ENCODE data around the gene MRPS18B. TPM values are rescaled to one million over a fixed set of nuclear protein-coding genes. Genes with fewer than 3 reads are reported as not detected.

MRPS18B gene
- total RNA-seq, 1 experiment from 2014 or later: 69.1 TPM

- Histone ChIP-seq H3K4me1 (ENCODE audit: control insufficient read depth, insufficient read depth, low read length) (no peaks in the 10 kb centered on the region), H3K27ac (ENCODE audit: low read length) (no peak overlapping the region), H3K36me3 (ENCODE audit: control insufficient read depth, insufficient read depth, low read length) (peaks cover 19% of the 10 kb centered on the region), H3K4me3 (ENCODE audit: low read depth in 2 of 2, low read length in 2 of 2) (no peak overlapping the region), H3K9me3 (ENCODE audit: control insufficient read depth, insufficient read depth, low read depth, low read length) (no peaks in the 10 kb centered on the region), H3K27me3 (ENCODE audit: control insufficient read depth, insufficient read depth, low read length) (no peaks in the 10 kb centered on the region)
- CTCF ChIA-PET: no interaction called here
- DNase-seq (ENCODE audit: low read depth, low spot score) (no peak), ATAC-seq (no peak)
- TF ChIP-seq SIN3A (IDR thresholded peaks at IDR 0.05; ENCODE audit: borderline replicate concordance, insufficient read depth, low read depth, low read length) (no peak), CTCF (IDR thresholded peaks at IDR 0.05) (no peak), POLR2AphosphoS5 (IDR thresholded peaks at IDR 0.05; ENCODE audit: low read depth, low read length) (no peak; the same call in 1 of the 2 replicates), TCF7L2 (IDR thresholded peaks at IDR 0.05; ENCODE audit: low read depth, low read length) (0 out of 2 replicates have a peak, but pooled peaks have one; percentile 15), REST (IDR thresholded peaks at IDR 0.05; ENCODE audit: insufficient read depth in 1 of 2, low read depth in 2 of 2, low read length in 1 of 2) (no peak)
- no TSS peak for BruUV-seq (replicated peaks)
- POLR2A ChIA-PET: interaction anchor here (0.5 to 1.0 kb wide), 2 partner anchors 36 to 108 kb away, joined by 3 to 9 read pairs; no protein-coding TSS in a partner anchor
- in situ Hi-C loops (cut with HindIII; ENCODE audit: low pct_unique_long_range_greater_than_20kb, low sequenced_read_pairs): no loop called here
- intact Hi-C loops (cut with micrococcal nuclease; ENCODE audit: unreplicated experiment): no loop called here
These were observed 15.6 kb upstream of the MRPS18B start for GRCh38 chr6:30601815-30602641.

- ATAC-seq (no peak), DNase-seq (ENCODE audit: low read depth, low spot score) (no peak)
- in situ Hi-C loops (cut with HindIII; ENCODE audit: low pct_unique_long_range_greater_than_20kb, low sequenced_read_pairs): no loop called here
- CTCF ChIA-PET: no interaction called here
- peaks cover 28% of the 10 kb centered on the region for H3K36me3 ChIP-seq (ENCODE audit: control insufficient read depth, insufficient read depth, low read length)
- no TSS peak for BruUV-seq (replicated peaks)
- no peaks in the 10 kb centered on the region for H3K9me3 ChIP-seq (ENCODE audit: control insufficient read depth, insufficient read depth, low read depth, low read length)
- intact Hi-C loops (cut with micrococcal nuclease; ENCODE audit: unreplicated experiment): no loop called here
- H3K27ac ChIP-seq (ENCODE audit: low read length): no peak overlapping the region
- H3K27me3 ChIP-seq (ENCODE audit: control insufficient read depth, insufficient read depth, low read length): no peaks in the 10 kb centered on the region
- no peaks in the 10 kb centered on the region for H3K4me1 ChIP-seq (ENCODE audit: control insufficient read depth, insufficient read depth, low read length)
- POLR2A ChIA-PET: no interaction called here
- no peak overlapping the region for H3K4me3 ChIP-seq (ENCODE audit: low read depth in 2 of 2, low read length in 2 of 2)
- TF ChIP-seq SIN3A (IDR thresholded peaks at IDR 0.05; ENCODE audit: borderline replicate concordance, insufficient read depth, low read depth, low read length) (no peak), POLR2AphosphoS5 (IDR thresholded peaks at IDR 0.05; ENCODE audit: low read depth, low read length) (no peak; the same call in 1 of the 2 replicates), TCF7L2 (IDR thresholded peaks at IDR 0.05; ENCODE audit: low read depth, low read length) (no peak), CTCF (IDR thresholded peaks at IDR 0.05) (no peak), REST (IDR thresholded peaks at IDR 0.05; ENCODE audit: insufficient read depth in 1 of 2, low read depth in 2 of 2, low read length in 1 of 2) (no peak)
These were observed 13.7 kb upstream of the MRPS18B start for GRCh38 chr6:30603961-30604360.
